ENCODE measurements around the gene PPP1R1B.

Gene PPP1R1B

DNA sequence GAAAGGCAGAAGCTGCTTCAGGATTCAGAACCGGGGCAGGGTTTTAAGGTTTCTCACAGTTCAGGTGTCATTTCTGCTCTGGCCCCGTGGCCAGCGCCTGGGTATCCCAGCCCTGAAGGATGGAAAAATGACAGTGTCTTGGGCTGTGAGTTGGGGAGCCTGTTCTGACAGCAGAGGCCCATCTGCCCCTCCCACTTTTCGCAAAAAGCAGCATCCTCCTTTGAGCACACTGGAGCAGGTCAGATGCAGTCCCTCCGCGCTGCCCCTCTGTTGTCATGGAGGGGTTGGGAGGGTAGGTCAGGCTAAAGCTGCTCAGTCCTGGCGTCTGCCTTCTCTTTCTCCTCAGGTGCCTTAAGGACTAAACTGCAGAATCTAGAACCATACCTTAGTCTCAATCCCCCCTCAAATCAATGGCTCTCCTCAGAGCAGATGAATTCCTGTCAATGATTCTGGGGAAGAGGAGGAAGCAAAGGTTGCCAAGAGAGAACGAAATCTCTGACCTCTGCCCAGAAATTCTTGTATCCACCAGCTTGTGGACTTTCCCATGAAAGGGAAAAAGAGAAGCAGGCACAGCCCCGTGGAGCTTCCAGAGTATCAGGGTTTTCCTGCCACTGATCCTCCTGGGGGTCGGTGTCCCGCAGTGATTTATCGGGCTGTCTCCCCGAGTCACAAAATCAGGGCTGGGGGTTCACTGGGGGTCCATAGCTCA, 26.3 kb upstream of the PPP1R1B start:
- no peak for DNase-seq

DNA sequence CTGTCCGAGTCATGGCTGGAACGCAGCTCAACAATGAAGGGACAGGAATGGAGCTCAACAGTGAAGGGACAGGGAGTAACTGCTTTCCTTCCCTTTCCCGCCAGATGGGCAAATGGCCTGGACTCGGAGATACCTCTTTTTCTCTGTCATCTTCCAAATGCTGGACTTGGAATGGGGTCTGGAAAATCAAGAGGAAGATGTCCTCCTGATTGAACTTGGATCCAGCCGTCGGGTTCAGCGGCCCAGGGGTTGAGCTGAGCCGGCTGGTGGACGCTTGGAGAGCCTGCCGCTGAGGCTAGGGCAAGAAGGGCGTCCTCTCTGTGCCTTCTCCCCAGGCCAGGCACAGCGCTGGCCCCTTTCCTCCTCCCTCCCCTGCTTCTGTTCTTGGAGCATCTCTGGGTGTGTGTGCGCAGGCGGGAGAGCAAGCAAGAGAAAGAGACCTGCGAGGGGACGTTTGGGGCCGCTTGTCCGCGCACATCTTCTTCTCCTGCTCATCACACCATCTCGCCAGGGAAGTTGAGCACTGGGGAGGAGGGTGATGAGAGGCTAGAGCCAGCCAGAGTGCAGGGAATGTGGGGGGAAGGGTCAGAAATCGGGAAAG, 25.7 kb upstream of the PPP1R1B start:
- DNase-seq = no peak

DNA sequence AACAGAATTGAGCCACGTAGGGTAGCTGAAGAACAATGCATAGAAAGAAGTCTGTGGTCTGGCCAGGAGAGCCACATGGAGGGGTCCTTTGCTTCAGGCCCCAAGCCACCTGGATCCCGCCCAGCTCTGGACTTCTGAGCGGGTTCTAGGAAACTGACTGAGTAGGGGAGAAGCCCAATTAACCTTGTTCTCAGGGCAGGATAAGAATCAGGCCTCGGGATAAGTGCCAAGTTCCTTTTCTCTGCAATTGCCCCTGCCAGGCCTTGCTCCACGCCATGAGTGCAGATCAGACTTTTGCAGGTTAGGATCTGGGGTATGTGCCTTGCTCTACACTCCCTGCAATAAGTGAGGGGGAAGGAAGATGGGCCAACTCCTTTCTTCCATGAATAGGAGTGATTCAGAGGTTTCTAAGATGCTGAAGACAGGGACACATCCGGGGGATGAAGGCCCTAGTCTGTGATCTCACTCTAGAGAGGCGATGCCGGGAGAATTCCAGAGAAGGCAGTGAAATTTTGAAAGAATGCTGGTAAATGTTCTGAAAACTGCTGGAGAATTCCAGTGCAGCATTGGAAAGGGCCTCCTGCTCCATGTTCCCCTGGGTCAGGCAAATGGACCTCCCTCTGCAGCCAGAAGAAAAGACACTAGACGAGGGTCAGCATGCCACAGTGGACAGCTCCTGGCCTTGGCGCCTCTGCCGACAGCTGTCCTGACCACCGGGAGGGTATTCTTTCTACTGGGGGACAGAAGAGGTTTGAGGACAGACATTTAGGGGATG, 24.8 kb upstream of the PPP1R1B start:
- DNase-seq = no peak

DNA sequence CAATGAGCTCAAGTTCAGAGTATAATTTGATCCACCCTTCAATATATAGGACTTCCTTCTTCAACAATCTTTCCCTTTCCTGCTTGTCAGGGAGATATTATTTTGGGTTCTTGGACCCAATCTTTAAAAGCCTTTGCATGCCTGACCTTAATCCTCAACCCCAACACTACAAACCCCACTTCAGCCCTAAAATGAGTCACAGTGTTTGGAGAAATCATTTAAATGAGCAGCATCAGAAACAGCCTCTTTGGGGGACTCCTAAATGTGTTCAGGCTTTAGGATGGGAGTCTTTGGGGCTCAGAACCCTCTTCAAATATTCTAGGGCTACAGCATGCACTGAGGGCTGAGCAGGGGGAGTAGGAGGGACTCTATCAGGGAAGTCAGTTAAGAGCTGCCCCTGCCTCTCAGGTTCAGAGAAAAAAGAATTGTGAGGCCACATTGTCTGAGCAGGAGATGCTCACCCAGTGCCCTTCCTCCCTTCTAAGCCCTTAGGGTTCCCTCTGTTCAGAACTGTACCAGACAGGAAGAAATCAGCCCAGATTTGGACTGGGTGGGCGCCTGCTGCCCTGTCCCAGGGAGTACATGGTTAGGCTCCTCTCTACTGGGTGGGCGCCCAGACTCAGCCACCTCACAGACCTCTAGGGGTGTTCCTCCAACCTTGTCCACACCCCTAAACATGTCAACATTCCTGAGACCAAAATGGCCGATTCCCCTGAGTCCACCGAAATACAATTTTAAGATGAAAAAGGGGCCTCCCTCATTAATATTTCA, 24.0 kb upstream of the PPP1R1B start:
- DNase-seq = no peak

DNA sequence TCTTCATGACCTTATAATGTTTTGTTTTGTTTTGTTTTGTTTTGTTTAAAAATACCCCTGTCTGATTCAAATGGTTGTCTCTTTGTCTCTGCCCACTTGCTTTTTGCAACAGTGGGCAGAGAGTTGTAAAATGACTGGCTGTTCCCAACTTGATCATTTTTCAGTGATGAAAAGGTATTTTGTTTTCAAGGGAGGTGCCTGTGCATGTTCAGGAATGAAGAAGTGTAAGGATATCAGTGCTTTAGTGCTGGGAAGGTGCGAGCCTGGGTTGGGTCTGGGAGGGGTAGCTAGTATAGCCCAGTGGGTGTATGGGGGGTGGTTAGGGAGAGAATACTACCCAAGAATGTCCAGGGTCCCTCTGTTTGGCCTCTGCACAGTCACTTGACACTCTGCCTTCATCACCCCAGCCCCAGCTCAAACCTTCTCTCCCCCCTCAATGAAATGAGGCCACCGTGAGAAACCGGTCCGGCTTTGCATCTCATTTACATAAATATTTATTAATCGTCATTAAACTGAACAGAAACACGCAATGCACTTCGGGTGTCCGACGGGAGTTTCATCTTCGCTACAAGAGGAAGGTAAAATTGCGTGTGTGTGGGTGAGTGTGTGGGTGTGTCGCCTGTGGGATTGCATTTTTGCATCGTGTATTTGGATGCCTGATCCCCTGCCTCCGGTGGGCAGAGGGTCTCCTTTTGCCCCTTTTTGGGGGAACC, 23.3 kb upstream of the PPP1R1B start:
- DNase-seq = no peak

DNA sequence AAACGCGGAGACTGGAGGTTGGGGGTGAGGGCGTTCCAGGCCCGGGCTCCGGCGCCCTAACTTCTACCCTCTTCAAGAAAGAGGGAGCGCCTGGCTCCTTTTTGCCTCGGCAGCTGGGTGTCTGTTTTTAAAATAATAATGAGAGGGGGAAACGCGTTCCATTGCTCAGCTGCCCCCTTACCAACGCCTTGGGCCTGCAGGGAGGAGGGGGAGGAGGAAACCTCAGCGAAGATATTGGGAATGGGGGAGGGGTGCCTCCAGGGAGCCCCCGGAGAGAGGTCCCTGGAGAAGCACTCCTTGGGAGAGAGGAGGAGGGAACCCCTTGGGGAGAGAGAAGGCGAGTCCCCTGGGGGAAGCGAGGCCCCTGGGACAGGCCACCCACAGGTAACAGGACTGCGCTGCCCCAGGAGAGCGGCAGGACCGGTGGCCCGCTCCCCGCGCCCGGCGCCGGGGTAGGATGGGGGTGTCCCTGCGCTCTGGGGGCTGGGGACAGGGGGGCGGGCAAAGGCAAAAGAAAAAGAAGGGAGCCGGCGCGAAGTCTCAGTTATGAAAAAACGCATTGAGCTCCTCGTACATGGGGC, 21.8 kb upstream of the PPP1R1B start:
- DNase-seq = no peak

DNA sequence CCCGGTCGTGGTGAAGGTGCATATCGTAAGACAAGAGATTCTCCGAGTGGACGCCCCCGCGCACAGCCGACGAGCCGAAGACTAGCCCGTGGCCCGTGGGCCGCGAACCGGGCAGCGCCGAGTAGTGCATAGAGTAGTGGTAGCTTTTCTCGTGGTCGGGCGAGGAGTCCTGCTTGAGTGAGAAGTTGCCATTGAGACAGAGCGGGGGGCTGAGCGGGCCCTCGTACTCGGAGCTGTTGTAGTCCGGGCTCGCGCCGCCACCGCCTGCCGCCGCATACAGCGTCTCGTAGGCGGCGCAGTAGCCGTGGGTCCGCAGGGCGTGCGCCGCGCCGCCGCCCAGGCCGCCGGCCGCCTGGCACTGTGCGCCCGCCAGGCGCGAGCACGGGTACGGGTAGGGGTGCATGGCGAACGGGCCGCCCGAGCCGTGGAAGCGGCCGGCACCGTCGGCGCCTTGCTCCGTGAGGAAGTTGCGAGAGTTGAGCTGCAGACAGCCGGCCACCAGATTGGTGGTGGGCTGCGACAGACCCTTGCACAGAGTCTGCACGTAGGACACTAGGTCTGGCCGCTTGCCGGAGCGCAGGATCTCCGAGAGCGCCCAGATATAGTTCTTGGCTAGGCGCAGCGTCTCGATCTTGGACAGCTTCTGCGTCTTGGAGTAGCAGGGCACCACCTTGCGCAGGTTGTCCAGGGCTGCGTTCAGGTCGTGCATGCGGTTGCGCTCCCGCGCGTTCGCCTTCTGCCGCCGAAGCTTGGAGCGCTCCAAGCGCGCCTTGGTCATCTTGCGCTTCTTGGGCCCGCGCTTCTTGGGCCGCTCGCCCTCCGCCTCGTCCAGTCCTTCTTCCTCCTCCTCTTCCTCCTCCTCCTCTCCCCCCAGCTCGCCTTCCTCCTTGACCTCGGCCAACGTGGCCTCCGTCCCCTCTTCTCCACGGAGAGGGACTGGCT, 21.0 kb upstream of the PPP1R1B start:
- DNase-seq = no peak

DNA sequence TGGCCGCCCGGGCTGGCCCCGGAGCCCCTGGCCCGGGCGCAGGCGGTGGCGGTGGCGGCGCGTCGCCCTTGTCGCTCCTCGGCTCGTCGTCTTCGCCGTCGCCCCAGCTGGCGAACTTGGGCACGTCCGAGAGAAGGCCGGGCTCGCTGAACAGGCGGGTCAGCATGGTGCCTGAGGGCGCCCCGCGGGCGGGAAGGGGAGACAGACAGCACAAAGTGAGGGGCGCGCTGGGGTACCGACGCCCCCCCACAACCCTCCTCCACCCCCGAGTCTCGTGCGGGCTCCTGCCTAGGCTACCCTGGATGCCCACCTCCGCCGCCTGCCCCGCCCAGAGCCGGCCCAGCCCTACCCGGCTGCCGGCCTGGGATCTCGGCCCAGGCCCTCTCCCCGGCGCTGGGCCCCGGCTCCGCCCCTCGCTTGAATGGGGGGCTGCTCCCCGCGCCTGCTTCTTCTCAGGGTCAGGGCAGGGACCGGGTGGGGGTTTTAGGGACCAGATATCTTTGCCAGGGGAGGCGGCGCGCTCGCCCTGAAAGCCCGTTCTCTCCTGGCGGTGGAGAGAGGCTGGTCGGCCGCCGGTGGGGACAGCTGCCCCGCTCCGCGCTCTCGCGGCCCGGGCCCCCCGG, 20.2 kb upstream of the PPP1R1B start:
- no peak for DNase-seq

DNA sequence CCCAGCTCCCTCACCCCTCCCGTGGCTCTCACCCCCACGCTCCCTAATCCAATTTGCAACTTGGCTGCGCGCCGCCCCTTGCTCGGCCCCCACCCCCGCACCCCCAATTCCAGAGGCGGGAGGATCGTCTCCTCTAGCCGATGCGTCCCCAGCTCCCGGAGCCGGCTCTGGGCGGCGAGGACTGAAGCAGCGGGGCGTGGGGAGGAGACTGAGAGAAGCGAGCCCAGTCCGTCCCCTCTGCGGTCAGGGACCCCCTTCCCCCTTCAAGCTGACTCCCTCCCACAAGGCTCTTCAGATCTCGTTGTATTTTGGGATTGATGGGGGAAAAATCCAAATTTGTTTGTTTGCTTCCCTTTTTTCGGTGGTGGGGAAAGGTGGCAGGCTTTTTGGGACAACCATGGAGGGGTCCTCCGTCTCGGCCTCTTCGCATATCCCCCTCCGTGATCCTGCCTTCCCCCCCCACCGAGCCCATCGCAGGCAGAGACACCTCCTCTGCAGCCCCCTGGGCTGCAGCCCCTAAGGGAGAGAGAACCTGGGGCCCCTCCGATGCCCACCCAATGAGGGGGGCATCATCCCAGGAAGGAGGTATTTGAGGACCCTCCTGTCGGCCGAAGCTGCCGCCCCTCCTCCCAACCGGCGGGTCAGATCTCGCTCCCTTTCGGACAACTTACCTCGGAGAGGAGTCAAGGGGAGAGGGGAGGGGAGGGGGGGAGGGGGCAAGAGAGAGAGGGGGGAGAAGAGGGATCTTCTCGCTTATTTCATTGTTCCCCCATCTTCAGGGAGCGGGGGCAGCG, 19.5 kb upstream of the PPP1R1B start:
- no peak for DNase-seq

DNA sequence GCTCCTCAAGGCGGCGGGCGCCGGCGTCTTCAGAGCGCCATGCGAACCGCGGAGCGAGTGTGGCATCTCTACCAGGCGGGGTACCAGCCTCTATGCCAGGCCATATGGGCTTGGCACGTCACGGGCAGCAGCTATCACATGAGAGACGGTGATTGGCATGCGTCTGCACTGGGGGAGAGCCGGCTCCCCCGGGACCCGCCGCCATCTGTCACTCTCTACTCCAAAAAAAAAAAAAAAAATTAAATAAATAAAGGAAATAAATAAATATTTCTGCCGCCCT, 19.0 kb upstream of the PPP1R1B start, which contains the start of gene NEUROD2:
TSS of gene NEUROD2 (minus strand) at position 70 of the 280 bp plus-strand sequence. CDS start 1,321 bp downstream, outside the sequence.
- DNase-seq = no peak

DNA sequence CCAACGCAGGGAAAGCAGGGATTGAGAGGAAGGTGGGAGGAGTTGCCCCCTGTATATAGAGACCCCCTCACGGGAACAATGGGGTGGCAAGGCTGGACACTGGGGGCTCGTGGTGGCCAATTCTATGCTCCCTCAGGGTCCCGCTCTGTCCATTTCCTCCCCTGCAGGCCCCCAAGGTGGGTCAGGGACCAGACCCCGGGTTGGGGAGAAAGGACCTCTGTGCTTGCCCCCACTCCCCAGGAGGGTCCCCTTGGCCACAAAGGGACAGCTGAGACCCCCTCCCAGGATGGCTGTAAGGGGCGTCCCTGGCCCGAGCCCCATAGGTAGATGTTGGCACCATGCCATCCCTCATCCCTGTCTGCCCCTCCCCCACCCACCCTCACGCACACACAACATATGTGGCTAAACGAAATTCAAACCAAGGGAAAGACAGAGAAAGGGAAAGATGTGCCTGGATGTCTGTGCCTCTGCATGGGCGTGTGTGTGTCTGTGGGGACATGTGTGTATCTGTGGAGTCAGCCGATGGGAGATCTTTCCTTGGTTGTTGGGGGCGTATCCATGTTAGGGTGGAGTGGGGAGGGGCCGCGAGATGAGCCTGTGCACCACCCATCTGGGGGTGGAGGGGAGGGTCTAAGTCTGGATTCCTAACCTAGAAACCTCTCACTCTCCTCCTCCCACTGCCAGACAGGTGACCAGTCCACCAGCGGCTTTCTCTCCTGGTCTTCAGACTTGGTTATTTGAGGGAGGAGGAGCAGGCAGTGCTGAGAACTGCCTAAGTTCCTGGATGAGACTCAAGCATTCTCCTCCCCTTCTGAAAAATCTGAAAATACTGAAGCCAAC, 18.4 kb upstream of the PPP1R1B start:
- DNase-seq = no peak

DNA sequence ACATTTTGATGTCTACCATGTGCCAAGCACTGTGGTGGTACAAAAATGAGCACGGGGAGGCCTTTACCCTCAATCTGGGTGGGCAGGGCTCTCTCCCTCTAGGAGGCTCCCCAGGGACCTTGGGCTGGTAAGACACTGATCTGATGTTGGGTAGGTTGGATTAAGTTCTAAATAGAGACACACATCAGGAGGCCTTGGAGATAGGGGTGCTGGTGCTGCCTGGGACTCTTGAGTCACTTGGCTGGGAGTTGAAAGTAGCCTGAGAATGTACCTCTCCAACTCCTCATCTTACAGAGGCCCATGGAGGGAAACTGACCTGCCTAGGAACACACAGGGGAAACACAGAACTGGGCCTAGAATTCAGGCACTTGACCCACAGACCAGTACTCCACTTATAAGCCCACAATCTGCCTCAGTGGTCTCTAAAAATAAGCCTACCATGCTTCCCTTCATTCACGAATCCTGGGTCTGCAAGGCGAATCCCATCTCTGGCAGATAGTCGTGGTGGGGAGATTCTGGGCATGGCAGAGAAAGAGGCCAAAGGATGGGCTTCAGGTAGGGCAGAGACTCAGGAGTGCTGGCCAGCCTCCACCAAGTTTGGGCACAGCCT, 17.2 kb upstream of the PPP1R1B start:
- no peak for DNase-seq

DNA sequence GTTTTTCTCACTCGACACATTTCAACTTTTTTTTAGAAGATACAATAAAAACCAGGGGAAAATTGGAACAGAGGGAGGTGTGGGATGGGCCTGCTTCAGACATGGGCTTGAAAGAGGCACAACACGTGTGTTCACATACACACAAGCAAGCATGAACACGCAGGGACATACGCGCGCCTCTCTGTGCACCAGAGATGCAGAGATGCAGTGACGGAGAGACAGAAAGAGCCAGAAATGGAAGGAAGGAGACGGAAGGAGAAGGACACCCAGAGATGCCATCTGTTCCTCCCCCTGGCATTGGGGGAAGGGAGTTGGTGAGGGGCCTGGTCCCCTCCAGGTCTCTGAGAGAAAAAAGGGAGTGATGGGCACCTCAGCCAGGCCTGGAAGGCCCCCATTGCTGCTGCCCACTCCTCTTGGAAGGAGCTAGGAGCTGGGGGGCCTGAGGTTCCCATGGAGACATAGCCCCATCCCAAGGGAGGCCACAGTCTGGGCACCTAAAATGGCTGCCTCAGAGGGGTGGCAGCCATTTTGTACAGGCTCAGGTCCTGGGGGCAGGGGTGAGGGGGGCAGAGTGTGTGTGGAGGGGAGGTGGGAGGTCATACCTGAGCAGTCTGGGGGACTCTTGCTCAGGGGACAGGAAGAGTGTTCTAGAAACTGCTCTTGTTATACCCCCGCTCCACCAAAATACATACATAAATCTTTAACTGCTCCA, 15.2 kb upstream of the PPP1R1B start:
- DNase-seq = no peak

DNA sequence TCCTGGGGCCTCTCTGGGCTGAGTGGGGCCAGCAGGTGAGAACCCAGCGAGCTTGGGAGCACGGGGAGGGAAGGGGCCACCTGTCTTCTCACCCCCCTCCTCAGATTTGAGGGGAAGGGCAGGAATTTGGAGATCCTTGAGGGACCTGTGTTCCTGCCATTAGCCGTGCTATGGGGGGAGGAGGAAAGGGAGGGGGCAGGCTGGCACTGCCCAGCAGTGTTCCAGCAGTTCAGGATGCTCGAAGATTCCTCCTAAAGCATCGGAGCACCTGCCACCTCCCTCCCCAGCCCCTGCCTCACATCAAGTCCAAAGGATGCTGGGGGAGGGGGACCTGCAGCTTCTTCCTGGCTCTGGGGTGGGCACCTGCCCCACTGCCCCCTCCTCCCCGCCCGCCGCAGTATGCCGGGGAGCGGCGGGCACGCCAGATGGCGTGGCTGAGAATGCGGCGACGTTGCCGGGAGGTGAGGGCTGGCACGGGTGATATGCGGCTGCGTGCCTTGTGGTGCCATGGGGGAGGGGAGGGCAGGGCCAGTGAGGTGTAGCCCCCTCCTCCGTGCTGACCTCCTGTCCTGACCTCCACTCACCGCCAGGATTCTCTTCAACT, 14.4 kb upstream of the PPP1R1B start:
- no peak for DNase-seq

DNA sequence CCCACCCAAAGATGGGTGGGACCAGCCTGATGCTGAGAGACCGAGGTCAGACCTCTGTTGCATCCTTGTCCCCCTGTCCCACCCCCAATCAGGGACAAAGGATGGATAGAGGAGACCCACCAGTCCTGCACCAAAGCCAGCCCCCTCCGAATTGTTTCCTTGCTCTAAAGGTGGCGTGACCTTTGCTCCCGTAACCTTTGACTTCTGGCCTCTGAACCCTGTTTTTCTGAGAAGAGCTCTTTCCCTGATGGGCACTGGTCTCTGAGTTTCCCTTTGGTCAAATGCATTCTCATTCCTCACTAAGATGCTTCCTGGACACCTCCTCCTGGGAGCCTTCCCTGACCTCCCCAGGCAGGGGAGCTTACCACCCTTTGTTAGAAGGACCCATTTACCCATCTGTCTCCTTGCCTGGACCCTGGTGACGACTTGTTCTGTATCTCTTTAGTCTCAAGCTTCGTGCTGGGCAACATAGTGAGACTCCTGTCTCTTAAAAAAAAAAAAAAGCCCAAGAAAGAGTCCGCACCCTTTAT, 13.8 kb upstream of the PPP1R1B start:
- DNase-seq = no peak

Data from hypothalamus (tissue), 51 donors.